ENCODE data around the gene ACTC1.
"Not testable (repeated sequence)": the region's sequence is repeated elsewhere in the genome, so short reads cannot be mapped to it uniquely, and the experiment has no call there.

The ACTC1 gene

DNA sequence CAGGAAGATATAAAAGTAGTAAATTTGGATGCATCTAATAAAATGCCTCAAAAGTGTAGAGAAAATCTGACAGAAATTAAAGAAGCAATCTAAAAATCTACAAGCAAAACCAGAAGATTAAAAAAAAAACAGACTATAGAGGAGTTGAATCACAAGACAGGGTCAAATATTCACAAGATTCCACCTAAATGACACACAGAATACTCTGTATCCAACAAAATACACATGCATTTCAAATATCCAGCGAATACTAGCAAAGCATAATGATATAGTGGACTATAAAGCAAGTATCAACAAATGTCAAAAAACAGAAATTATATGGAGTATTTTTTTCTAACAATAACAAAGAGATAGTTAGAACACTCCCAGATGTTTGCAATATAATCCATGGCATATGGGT is 20.5 kb upstream of the ACTC1 start:
- Histone ChIP-seq H2BK5ac (ENCODE audit: low read depth, low read length, poor library complexity, severe bottlenecking) (no peak overlapping the region), H3K9me3 (ENCODE audit: control insufficient read depth, low read length) (no peaks in the 10 kb centered on the region), H3K18ac (ENCODE audit: low read depth in 1 of 2, low read length in 2 of 2) (no peak overlapping the region), H3K27me3 (ENCODE audit: control insufficient read depth in 1 of 2, insufficient read depth in 1 of 2, low read length in 2 of 2) (peaks cover 0 to 20% of the 10 kb centered on the region in 2 experiments), H2BK12ac (ENCODE audit: low read length in 2 of 2) (no peak overlapping the region), H3K9ac (ENCODE audit: low read length) (no peak overlapping the region), H2AK5ac (ENCODE audit: low read length, severe bottlenecking) (no peak overlapping the region), H3K4me3 (ENCODE audit: insufficient read depth in 1 of 2, low read depth in 1 of 2, low read length in 2 of 2) (no peak overlapping the region), H3K4me1 (ENCODE audit: control insufficient read depth, insufficient read depth, low read depth, low read length) (no peaks in the 10 kb centered on the region), H3K4me2 (ENCODE audit: low read length, poor library complexity, severe bottlenecking) (no peak overlapping the region), H3K79me1 (replicated peaks; ENCODE audit: low read length, poor library complexity, severe bottlenecking) (no peaks in the 10 kb centered on the region), H3K4ac (ENCODE audit: low read depth in 1 of 2, low read length in 2 of 2) (no peak overlapping the region), H2BK15ac (ENCODE audit: low read depth, poor library complexity, severe bottlenecking) (no peak overlapping the region), H3K27ac (ENCODE audit: low read length, poor library complexity, severe bottlenecking) (no peak overlapping the region), H3K23ac (ENCODE audit: low read length in 2 of 2) (no peak overlapping the region), H2BK120ac (ENCODE audit: low read depth, low read length) (no peak overlapping the region), H2AFZ (ENCODE audit: low read depth, low read length) (no peak overlapping the region), H3K36me3 (ENCODE audit: control insufficient read depth in 1 of 2, insufficient read depth in 2 of 2, low read depth in 1 of 2, low read length in 2 of 2) (no peaks in the 10 kb centered on the region), H3K14ac (ENCODE audit: low read length in 2 of 2) (no peak overlapping the region), H4K91ac (ENCODE audit: low read length) (no peak overlapping the region), H4K8ac (ENCODE audit: low read length) (no peak overlapping the region)
- no peak for DNase-seq
- WGBS, result no CpG with 5 or more reads among the region's 1 CpG

DNA sequence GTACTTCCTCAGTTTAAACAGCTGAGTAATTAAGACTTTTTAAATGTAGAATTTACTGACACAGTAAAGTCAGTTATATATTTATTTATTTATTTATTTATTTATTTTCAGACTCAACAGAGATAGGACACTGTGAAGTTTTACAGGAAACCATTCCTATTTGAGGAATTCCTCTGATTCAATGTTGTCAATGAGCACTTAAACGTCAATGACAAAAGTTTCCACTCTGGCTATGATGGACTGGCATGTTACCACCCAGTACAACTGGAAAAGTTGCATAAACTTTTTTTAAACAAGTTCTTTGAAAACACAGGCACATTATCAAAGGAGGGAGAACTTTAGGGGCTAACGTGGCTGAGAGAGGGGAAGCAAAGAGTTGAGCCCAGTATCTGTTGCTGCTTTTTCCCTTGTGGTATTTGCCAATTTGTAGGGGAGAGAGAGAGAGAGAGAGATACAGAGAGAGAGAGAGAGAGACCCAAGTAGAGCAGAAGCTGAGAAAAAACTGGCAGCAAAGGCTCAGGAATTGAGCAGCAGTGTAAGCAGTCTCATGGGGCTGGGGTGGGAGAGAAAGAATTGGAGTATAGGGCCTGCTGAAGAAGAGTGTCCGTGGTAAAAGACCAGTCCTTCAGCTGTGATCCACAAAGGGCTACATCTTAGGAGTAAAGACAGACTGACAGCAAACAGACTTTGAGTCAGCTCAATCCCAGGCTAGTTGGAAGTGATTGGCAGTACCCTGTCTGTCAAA is 18.3 kb upstream of the ACTC1 start:
- H3K9ac ChIP-seq (ENCODE audit: low read length), result peak overlapping the region; percentile 30
- H3K79me1 ChIP-seq (replicated peaks; ENCODE audit: low read length, poor library complexity, severe bottlenecking), result no peaks in the 10 kb centered on the region
- H2BK15ac ChIP-seq (ENCODE audit: low read depth, poor library complexity, severe bottlenecking), result peak overlapping the region; percentile 80
- no peak overlapping the region for H2AFZ ChIP-seq (ENCODE audit: low read depth, low read length)
- no peak overlapping the region for H3K4me3 ChIP-seq (ENCODE audit: insufficient read depth in 1 of 2, low read depth in 1 of 2, low read length in 2 of 2)
- no peak overlapping the region for H2BK120ac ChIP-seq (ENCODE audit: low read depth, low read length)
- no peak overlapping the region for H3K4me2 ChIP-seq (ENCODE audit: low read length, poor library complexity, severe bottlenecking)
- H3K27me3 ChIP-seq (ENCODE audit: control insufficient read depth in 1 of 2, insufficient read depth in 1 of 2, low read length in 2 of 2), result peaks cover 0 to 4% of the 10 kb centered on the region in 2 experiments
- no peaks in the 10 kb centered on the region for H3K9me3 ChIP-seq (ENCODE audit: control insufficient read depth, low read length)
- H2AK5ac ChIP-seq (ENCODE audit: low read length, severe bottlenecking), result no peak overlapping the region
- H3K18ac ChIP-seq (ENCODE audit: low read depth in 1 of 2, low read length in 2 of 2), result peak overlapping the region; percentile 28 to 29
- 34% methylated on average over 3 of the region's 3 CpGs for WGBS
- H3K14ac ChIP-seq (ENCODE audit: low read length in 2 of 2), result no peak overlapping the region
- DNase-seq, result peak; percentile 52
- H3K4me1 ChIP-seq (ENCODE audit: control insufficient read depth, insufficient read depth, low read depth, low read length), result no peaks in the 10 kb centered on the region
- H4K91ac ChIP-seq (ENCODE audit: low read length), result no peak overlapping the region
- H3K36me3 ChIP-seq (ENCODE audit: control insufficient read depth in 1 of 2, insufficient read depth in 2 of 2, low read depth in 1 of 2, low read length in 2 of 2), result no peaks in the 10 kb centered on the region
- peak overlapping the region; percentile 33 to 86 for H2BK12ac ChIP-seq (ENCODE audit: low read length in 2 of 2)
- H3K27ac ChIP-seq (ENCODE audit: low read length, poor library complexity, severe bottlenecking), result no peak overlapping the region
- peak overlapping the region in 1 of 2 experiments; percentile 42 for H3K23ac ChIP-seq (ENCODE audit: low read length in 2 of 2)
- no peak overlapping the region for H2BK5ac ChIP-seq (ENCODE audit: low read depth, low read length, poor library complexity, severe bottlenecking)
- H4K8ac ChIP-seq (ENCODE audit: low read length), result no peak overlapping the region
- peak overlapping the region in 1 of 2 experiments; percentile 46 for H3K4ac ChIP-seq (ENCODE audit: low read depth in 1 of 2, low read length in 2 of 2)

DNA sequence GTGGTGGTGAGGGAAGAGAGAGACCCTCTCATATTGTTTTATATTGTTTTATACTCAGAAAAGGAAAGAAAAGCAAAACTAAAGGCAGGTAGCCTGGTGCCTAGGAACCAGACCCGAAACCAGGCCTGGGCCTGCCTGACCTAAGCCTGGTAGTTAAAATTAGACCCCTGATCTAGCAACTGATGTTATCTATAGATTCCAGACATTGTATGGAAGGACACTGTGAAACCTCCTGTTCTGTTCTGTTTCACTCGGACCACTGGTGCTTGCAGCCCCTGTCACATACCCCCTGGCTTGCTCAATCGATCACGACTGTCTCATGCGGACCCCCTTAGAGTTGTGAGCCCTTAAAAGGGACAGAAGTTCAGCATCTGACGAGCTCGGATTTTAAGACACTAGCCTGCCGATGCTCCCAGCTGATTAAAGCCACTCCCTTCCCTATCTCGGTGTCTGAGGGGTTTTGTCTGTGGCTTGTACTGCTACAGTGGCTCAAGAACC is 17.6 kb upstream of the ACTC1 start:
- not testable (repeated sequence) for H3K27ac ChIP-seq (ENCODE audit: low read length, poor library complexity, severe bottlenecking); H2BK5ac ChIP-seq (ENCODE audit: low read depth, low read length, poor library complexity, severe bottlenecking); H3K27me3 ChIP-seq (ENCODE audit: control insufficient read depth in 1 of 2, insufficient read depth in 1 of 2, low read length in 2 of 2); H2BK120ac ChIP-seq (ENCODE audit: low read depth, low read length); H3K23ac ChIP-seq (ENCODE audit: low read length in 2 of 2); H3K4me3 ChIP-seq (ENCODE audit: insufficient read depth in 1 of 2, low read depth in 1 of 2, low read length in 2 of 2); H3K79me1 ChIP-seq (replicated peaks; ENCODE audit: low read length, poor library complexity, severe bottlenecking); H3K36me3 ChIP-seq (ENCODE audit: control insufficient read depth in 1 of 2, insufficient read depth in 2 of 2, low read depth in 1 of 2, low read length in 2 of 2); H2AFZ ChIP-seq (ENCODE audit: low read depth, low read length); H3K14ac ChIP-seq (ENCODE audit: low read length in 2 of 2); H3K4ac ChIP-seq (ENCODE audit: low read depth in 1 of 2, low read length in 2 of 2); H3K9me3 ChIP-seq (ENCODE audit: control insufficient read depth, low read length); H2BK12ac ChIP-seq (ENCODE audit: low read length in 2 of 2); H3K4me1 ChIP-seq (ENCODE audit: control insufficient read depth, insufficient read depth, low read depth, low read length); H2BK15ac ChIP-seq (ENCODE audit: low read depth, poor library complexity, severe bottlenecking); H2AK5ac ChIP-seq (ENCODE audit: low read length, severe bottlenecking); H3K4me2 ChIP-seq (ENCODE audit: low read length, poor library complexity, severe bottlenecking)
- DNase-seq, result peak; percentile 44
- peak overlapping the region; percentile 64 for H4K8ac ChIP-seq (ENCODE audit: low read length)
- H3K9ac ChIP-seq (ENCODE audit: low read length), result peak overlapping the region; percentile 30
- peak overlapping the region; percentile 13 to 62 for H3K18ac ChIP-seq (ENCODE audit: low read depth in 1 of 2, low read length in 2 of 2)
- 18% methylated on average over 5 of the region's 9 CpGs for WGBS
- H4K91ac ChIP-seq (ENCODE audit: low read length), result peak overlapping the region; percentile 50

DNA sequence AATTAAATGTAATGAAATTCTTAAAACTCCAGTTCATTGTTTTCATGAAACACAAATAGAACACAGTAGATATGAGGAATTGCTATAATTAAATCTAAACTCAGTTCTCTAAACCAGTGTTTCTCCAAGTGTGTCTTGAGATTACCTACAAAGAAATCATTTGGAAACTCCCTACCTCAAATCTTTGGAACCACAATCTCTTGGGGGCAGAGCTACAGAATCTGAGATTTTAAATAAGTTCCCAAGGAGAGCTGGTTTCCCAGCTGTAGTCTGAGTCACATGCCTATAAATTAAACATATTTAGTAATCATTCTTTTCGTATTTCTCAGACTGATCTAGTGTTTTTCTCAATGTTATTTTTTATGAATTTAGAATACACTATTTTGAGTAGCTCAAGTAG is 17.0 kb upstream of the ACTC1 start:
- no peak overlapping the region for H3K18ac ChIP-seq (ENCODE audit: low read depth in 1 of 2, low read length in 2 of 2)
- peak; percentile 69 for DNase-seq
- no peak overlapping the region for H2BK5ac ChIP-seq (ENCODE audit: low read depth, low read length, poor library complexity, severe bottlenecking)
- H3K27me3 ChIP-seq (ENCODE audit: control insufficient read depth in 1 of 2, insufficient read depth in 1 of 2, low read length in 2 of 2), result peaks cover 0 to 4% of the 10 kb centered on the region in 2 experiments
- H3K14ac ChIP-seq (ENCODE audit: low read length in 2 of 2), result no peak overlapping the region
- H4K8ac ChIP-seq (ENCODE audit: low read length), result no peak overlapping the region
- H4K91ac ChIP-seq (ENCODE audit: low read length), result no peak overlapping the region
- no peaks in the 10 kb centered on the region for H3K9me3 ChIP-seq (ENCODE audit: control insufficient read depth, low read length)
- no peak overlapping the region for H3K4ac ChIP-seq (ENCODE audit: low read depth in 1 of 2, low read length in 2 of 2)
- WGBS, result no CpG with 5 or more reads among the region's 1 CpG
- no peak overlapping the region for H2BK120ac ChIP-seq (ENCODE audit: low read depth, low read length)
- H3K23ac ChIP-seq (ENCODE audit: low read length in 2 of 2), result no peak overlapping the region
- H2AK5ac ChIP-seq (ENCODE audit: low read length, severe bottlenecking), result no peak overlapping the region
- no peak overlapping the region for H2BK12ac ChIP-seq (ENCODE audit: low read length in 2 of 2)
- no peaks in the 10 kb centered on the region for H3K4me1 ChIP-seq (ENCODE audit: control insufficient read depth, insufficient read depth, low read depth, low read length)
- no peak overlapping the region for H3K4me2 ChIP-seq (ENCODE audit: low read length, poor library complexity, severe bottlenecking)
- no peak overlapping the region for H3K27ac ChIP-seq (ENCODE audit: low read length, poor library complexity, severe bottlenecking)
- no peaks in the 10 kb centered on the region for H3K79me1 ChIP-seq (replicated peaks; ENCODE audit: low read length, poor library complexity, severe bottlenecking)
- no peak overlapping the region for H2BK15ac ChIP-seq (ENCODE audit: low read depth, poor library complexity, severe bottlenecking)
- H3K36me3 ChIP-seq (ENCODE audit: control insufficient read depth in 1 of 2, insufficient read depth in 2 of 2, low read depth in 1 of 2, low read length in 2 of 2), result no peaks in the 10 kb centered on the region
- H2AFZ ChIP-seq (ENCODE audit: low read depth, low read length), result no peak overlapping the region
- no peak overlapping the region for H3K4me3 ChIP-seq (ENCODE audit: insufficient read depth in 1 of 2, low read depth in 1 of 2, low read length in 2 of 2)
- no peak overlapping the region for H3K9ac ChIP-seq (ENCODE audit: low read length)

Data from mesenchymal stem cell (in vitro differentiated cells and primary cell).